ENCODE data around the gene TP53I11. TPM values are rescaled to one million over a fixed set of nuclear protein-coding genes. Genes with fewer than 3 reads are reported as not detected.

Gene TP53I11
- total RNA-seq, 4 donors from 2014 or later: 42.4 to 128 (median 47.2) TPM

DNA sequence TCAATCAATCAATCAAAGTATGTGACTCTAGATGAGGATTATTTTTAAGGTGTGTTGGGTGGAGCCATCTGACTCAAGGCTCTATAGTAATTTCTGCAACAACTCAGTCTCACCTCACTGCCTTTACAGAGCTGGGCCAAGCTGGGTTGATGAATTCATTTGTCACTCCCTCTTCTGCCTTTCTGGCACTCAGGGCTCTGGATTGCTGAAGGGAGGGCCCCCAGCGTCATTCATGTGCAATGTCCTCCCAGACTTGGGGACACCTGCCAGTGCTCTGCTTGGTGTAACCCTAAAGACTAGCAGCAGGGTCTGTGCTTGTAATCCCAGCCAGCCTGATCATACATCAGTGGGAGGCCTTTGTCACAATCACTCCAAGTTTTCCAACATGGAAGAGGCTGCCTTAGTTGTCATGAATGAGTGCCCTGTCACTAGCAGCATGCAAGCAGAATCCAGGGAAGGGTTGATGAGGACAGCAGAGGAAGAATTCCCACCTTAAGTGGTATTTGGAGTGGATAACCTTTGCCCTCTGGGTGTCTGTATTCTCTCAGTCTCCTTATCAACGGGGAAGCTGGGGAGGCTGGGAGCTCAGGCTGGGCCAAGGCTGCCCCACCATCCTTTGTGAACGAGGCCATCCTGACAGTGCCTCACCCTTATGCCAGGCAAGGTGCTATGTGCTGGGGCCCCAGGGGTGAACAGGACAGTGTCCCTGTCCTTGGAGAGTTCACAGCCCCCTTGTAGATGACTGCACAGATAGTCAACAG, 2.0 kb upstream of the TP53I11 start:
- TF ChIP-seq, protein P1, sequence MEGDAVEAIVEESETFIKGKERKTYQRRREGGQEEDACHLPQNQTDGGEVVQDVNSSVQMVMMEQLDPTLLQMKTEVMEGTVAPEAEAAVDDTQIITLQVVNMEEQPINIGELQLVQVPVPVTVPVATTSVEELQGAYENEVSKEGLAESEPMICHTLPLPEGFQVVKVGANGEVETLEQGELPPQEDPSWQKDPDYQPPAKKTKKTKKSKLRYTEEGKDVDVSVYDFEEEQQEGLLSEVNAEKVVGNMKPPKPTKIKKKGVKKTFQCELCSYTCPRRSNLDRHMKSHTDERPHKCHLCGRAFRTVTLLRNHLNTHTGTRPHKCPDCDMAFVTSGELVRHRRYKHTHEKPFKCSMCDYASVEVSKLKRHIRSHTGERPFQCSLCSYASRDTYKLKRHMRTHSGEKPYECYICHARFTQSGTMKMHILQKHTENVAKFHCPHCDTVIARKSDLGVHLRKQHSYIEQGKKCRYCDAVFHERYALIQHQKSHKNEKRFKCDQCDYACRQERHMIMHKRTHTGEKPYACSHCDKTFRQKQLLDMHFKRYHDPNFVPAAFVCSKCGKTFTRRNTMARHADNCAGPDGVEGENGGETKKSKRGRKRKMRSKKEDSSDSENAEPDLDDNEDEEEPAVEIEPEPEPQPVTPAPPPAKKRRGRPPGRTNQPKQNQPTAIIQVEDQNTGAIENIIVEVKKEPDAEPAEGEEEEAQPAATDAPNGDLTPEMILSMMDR (IDR thresholded peaks at IDR 0.05): no peak
- TF ChIP-seq POLR2A (IDR thresholded peaks at IDR 0.05): no peak
- DNase-seq (ENCODE audit: low spot score in 2 of 2): no peak
- H3K4me3 ChIP-seq (ENCODE audit: low read depth, poor library complexity, severe bottlenecking): no peak overlapping the region
- intact Hi-C loops (cut with DNase I; ENCODE audit: low total_unique reads): no loop called here
- 60 to 75% methylated on average over 3 of the region's 3 CpGs for WGBS, 2 donors

DNA sequence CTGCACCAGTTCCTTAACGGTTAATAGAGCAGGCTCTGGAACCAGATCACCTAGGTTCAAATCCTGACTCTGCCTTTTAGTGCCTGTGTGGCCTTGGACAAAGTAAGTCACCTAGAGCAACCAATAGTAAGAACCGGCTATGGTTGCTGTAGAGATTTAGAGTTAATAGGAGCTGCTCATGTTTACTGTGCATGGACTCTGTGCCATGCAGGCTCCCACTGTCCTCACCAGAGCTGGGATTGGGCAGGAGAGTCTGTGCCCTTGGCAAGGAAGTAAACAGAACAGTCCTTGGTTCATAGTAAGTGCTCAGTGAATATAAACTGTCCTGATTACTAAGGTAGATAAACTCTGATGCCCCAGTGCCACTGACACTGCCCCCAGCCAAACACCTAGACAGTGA, 1.4 kb upstream of the TP53I11 start:
- H3K4me3 ChIP-seq (ENCODE audit: low read depth, poor library complexity, severe bottlenecking): no peak overlapping the region
- intact Hi-C loops (cut with DNase I; ENCODE audit: low total_unique reads): no loop called here
- no peak for DNase-seq (ENCODE audit: low spot score in 2 of 2)
- no peak for TF ChIP-seq POLR2A (IDR thresholded peaks at IDR 0.05)
- TF ChIP-seq, protein P1 (IDR thresholded peaks at IDR 0.05): no peak
- 22 to 40% methylated on average over 2 of the region's 2 CpGs for WGBS, 2 donors

DNA sequence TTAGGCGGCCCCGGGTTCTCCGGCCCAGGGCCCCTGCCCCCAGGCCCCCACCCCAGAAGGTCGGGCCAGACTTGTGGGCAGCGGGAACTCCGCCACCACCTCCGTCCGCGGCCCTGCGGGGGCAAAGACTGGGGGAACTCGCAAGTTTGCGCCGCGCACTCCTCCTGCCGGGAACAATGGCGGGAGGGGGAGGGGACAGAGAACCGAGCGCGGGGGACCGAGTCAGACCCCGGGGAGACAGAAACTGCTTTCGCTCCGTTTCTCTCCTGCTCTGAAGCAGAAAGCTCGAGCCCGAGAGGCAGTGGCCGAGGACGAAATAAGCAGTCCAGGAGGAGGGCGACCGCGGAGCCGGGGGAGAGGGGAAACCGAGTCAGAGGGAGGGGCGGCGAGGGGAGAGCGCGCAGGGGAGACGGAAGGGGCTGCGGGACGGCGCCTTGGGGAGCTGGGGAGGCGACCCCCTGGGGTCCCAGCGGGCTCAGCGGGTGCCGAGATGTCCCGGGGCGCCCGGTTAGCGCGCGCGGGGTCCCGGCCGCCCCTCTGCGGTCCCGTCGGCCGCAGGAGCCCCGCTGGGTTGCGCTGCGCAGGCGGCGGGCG, 555 bp downstream of the TP53I11 start:
- TF ChIP-seq, protein P1 (IDR thresholded peaks at IDR 0.05): no peak
- no peak for TF ChIP-seq POLR2A (IDR thresholded peaks at IDR 0.05)
- 1% methylated on average over 36 to 59 of the region's 63 CpGs for WGBS, 2 donors
- peak overlapping the region; percentile 78 for H3K4me3 ChIP-seq (ENCODE audit: low read depth, poor library complexity, severe bottlenecking)
- DNase-seq (ENCODE audit: low spot score in 2 of 2): peak in 1 of 2 donors; percentile 90
- intact Hi-C loops (cut with DNase I; ENCODE audit: low total_unique reads): no loop called here

DNA sequence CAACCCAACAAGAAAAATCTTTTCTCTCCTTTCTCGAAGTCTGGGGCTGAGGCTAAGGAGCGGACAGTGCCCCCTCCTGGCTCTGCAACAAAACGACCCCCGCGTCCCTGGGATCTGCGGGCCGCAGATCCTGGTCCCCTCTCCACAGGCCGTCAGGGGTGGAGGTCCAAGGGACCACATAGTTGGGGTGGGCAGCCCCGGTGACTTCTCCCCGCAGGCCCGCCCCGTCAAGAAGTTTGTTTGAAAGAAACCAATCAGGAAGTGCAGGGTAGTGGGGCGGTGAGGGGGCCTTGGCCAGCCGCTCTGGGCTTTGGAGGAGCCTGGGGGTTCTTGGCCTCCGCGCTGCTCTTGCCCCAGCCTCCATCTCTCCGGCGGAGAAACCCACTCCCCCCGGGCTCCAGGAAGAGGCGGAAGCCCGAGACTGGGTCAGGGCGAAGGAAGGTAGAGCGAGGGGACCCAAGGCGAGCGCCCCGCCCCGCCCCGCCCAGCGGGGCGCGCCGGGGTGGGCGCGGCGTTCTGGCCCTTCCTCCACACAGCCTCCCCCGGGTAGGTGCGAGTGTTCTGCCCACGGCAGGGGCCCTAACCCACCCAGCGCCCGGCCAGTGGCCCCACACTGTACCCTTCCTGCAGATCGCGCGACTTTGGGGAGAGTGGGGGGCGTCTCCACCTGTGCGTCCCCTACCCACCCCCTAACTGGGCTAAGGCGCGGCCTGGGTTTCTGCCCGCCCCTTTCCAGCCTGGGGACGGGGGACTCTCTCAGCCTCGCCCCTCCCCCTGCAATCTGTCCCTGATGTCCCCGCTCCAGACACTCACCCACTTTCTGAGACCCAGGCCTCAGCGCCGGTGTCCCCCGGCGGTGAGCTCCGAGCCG, 1.3 kb downstream of the TP53I11 start:
- no peak for TF ChIP-seq POLR2A (IDR thresholded peaks at IDR 0.05)
- TF ChIP-seq, protein P1 (IDR thresholded peaks at IDR 0.05): no peak
- H3K4me3 ChIP-seq (ENCODE audit: low read depth, poor library complexity, severe bottlenecking): peak overlapping the region; percentile 78
- WGBS, 2 donors: 8 to 13% methylated on average over 22 to 51 of the region's 57 CpGs
- intact Hi-C loops (cut with DNase I; ENCODE audit: low total_unique reads): no loop called here
- peak in 1 of 2 donors; percentile 89 for DNase-seq (ENCODE audit: low spot score in 2 of 2)

DNA sequence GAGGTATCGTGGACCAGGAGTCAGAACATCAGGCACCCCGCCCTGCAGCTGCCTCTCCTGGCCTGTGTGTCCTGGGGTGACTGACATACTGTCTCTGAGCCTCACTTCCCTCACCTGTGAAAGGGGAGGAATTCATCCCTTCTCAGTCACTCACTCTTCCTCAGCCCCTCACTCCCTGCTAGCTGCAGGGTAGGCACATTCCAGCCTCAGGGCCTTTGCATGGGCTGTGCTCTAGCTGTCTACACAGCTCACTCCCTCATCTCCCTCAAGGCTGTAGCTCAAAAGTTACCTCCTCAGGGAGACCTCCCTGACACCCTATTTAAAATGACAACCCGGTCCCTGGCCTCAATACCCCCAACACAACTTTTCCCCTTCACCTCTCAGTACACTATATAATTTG, 2.5 kb downstream of the TP53I11 start:
- WGBS, 2 donors: 80 to 88% methylated on average over 3 of the region's 3 CpGs
- intact Hi-C loops (cut with DNase I; ENCODE audit: low total_unique reads): no loop called here
- no peak for TF ChIP-seq POLR2A (IDR thresholded peaks at IDR 0.05)
- TF ChIP-seq, protein P1 (IDR thresholded peaks at IDR 0.05): no peak

More for the DNA sequence above, 2.5 kb downstream of the TP53I11 start:
- H3K4me3 ChIP-seq (ENCODE audit: low read depth, poor library complexity, severe bottlenecking): no peak overlapping the region
- no peak for DNase-seq (ENCODE audit: low spot score in 2 of 2)

Data from lower leg skin (tissue), 4 donors.